ENCODE data around the gene NTN3. TPM values are rescaled to one million over a fixed set of nuclear protein-coding genes. Genes with fewer than 3 reads are reported as not detected.

NTN3 gene
- total and polyA plus RNA-seq, 2 of the 4 experiments (the other 2 are of a cell fraction): 0.18 to 0.38 TPM

DNA sequence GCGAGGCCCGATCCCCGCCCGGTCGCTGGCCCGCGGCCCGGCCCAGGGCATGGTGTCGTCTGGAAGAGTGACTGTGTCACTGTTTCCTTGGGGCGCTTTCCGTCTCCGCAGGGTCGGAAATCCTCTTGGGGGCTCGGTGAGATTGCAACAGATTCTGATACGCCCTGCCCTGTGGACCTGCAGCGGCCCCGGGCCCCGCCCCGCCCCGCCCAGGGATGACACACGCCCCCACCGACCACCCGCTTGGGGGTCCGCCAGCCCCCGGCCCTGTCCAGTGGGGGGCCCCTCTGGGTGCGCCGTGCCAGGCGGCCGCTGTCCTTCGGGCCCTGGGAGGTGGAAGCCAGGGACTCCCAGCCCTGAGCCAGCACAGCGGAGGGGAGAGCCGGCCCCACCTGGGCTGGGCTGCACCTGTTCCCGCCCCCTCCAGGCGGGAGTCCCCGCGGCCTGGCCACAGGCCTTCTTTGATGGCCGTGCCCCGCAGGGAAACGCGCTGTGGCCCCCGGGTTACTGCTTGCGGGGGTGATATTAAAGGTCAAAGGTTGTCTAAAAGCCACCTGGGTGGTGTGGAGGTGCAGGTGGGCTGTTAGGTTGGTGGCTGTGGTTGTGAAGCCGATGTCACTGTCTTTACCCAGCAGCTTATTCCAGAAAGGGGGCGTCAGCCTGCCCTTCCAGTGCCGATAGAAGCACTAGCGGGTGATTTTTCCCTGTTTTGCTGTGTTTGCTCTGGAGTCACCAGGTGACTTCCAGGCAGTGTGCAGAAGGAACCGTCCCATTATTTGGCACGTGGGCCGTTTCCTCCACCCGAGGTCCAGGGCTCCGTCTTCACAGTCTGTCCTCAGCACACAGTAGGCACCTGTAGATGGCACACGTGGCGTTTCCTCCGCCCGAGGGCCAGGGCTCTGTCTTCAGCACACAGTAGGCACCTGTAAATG lies 4.6 kb downstream of the NTN3 start (continued):
- TF ChIP-seq MXI1 (IDR thresholded peaks at IDR 0.05; ENCODE audit: borderline replicate concordance, low read depth, low read length): no peak
- no peak for TF ChIP-seq MAZ (IDR thresholded peaks at IDR 0.05; ENCODE audit: borderline replicate concordance, low read depth, low read length)
- TF ChIP-seq, protein P1, sequence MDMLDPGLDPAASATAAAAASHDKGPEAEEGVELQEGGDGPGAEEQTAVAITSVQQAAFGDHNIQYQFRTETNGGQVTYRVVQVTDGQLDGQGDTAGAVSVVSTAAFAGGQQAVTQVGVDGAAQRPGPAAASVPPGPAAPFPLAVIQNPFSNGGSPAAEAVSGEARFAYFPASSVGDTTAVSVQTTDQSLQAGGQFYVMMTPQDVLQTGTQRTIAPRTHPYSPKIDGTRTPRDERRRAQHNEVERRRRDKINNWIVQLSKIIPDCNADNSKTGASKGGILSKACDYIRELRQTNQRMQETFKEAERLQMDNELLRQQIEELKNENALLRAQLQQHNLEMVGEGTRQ (IDR thresholded peaks at IDR 0.05; ENCODE audit: low read depth, low read length): no peak
- TF ChIP-seq CHD1 (IDR thresholded peaks at IDR 0.05; ENCODE audit: low read depth, low read length): no peak
- TF ChIP-seq CEBPB (IDR thresholded peaks at IDR 0.05; ENCODE audit: low read depth, low read length): no peak

All from IMR-90 (cell line).